ENCODE data around the gene RARRES1. TPM values are rescaled to one million over a fixed set of nuclear protein-coding genes. Genes with fewer than 3 reads are reported as not detected.

RARRES1 gene
- total and polyA plus RNA-seq, 2 experiments from 2014 or later: 0.10 to 0.82 TPM

DNA sequence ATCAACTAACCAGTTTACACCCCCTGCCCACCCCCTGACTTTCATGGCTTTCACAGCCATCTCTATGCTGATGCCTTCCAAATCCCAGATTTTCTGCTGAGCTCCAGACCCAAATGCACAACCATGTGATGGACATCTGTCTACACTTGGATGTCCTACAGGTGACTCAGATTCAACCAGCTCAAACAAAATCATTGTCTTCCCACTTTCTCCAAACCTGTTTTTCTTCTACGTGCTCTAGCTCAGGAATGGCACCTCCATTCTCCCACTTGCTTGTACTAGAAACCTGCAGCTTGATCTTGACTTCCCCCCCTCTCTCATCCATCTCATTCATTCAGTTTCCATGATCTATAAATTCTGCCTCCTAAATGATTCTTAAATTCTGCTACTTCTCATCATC, 34.1 kb upstream of the RARRES1 start:
- no peak for DNase-seq (ENCODE audit: low spot score)
- H3K36me3 Mint-ChIP-seq (ENCODE audit: low read depth): no peaks in the 10 kb centered on the region
- no peak overlapping the region for H3K27ac Mint-ChIP-seq
- Histone ChIP-seq H3K27me3 (ENCODE audit: insufficient read depth) (no peaks in the 10 kb centered on the region), H3K4me2 (no peak overlapping the region), H3K4me3 (no peak overlapping the region), H3K9me2 (ENCODE audit: insufficient read depth) (no peaks in the 10 kb centered on the region), H3K79me2 (replicated peaks; ENCODE audit: insufficient read depth) (no peaks in the 10 kb centered on the region), H3F3A (replicated peaks; ENCODE audit: low read depth) (no peaks in the 10 kb centered on the region), H3K36me3 (ENCODE audit: insufficient read depth) (no peaks in the 10 kb centered on the region), H3K4me1 (ENCODE audit: insufficient read depth) (peaks cover 5% of the 10 kb centered on the region; the same call in 1 of the 2 replicates), H2AFZ (no peak overlapping the region), H3K27ac (ENCODE audit: low read depth) (no peak overlapping the region), H4K20me1 (replicated peaks; ENCODE audit: insufficient read depth) (no peaks in the 10 kb centered on the region)
- ATAC-seq: no peak
- peaks cover 5% of the 10 kb centered on the region for H3K27me3 Mint-ChIP-seq (ENCODE audit: insufficient read depth, low read depth, poor library complexity)
- H3K4me3 Mint-ChIP-seq: no peak overlapping the region
- peaks cover 24% of the 10 kb centered on the region for H3K4me1 Mint-ChIP-seq
- no peaks in the 10 kb centered on the region for H3K9me3 Mint-ChIP-seq
- TF ChIP-seq, protein P1, sequence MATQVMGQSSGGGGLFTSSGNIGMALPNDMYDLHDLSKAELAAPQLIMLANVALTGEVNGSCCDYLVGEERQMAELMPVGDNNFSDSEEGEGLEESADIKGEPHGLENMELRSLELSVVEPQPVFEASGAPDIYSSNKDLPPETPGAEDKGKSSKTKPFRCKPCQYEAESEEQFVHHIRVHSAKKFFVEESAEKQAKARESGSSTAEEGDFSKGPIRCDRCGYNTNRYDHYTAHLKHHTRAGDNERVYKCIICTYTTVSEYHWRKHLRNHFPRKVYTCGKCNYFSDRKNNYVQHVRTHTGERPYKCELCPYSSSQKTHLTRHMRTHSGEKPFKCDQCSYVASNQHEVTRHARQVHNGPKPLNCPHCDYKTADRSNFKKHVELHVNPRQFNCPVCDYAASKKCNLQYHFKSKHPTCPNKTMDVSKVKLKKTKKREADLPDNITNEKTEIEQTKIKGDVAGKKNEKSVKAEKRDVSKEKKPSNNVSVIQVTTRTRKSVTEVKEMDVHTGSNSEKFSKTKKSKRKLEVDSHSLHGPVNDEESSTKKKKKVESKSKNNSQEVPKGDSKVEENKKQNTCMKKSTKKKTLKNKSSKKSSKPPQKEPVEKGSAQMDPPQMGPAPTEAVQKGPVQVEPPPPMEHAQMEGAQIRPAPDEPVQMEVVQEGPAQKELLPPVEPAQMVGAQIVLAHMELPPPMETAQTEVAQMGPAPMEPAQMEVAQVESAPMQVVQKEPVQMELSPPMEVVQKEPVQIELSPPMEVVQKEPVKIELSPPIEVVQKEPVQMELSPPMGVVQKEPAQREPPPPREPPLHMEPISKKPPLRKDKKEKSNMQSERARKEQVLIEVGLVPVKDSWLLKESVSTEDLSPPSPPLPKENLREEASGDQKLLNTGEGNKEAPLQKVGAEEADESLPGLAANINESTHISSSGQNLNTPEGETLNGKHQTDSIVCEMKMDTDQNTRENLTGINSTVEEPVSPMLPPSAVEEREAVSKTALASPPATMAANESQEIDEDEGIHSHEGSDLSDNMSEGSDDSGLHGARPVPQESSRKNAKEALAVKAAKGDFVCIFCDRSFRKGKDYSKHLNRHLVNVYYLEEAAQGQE (IDR thresholded peaks at IDR 0.05; ENCODE audit: unreplicated experiment): no peak
- TF ChIP-seq EZH2 (IDR thresholded peaks at IDR 0.05; ENCODE audit: low read depth, unreplicated experiment) (no peak), STAT1 (IDR thresholded peaks at IDR 0.05; ENCODE audit: unreplicated experiment) (no peak), ZNF331 (CRISPR knock-in tag; IDR thresholded peaks at IDR 0.05; ENCODE audit: low read depth) (no peak)

DNA sequence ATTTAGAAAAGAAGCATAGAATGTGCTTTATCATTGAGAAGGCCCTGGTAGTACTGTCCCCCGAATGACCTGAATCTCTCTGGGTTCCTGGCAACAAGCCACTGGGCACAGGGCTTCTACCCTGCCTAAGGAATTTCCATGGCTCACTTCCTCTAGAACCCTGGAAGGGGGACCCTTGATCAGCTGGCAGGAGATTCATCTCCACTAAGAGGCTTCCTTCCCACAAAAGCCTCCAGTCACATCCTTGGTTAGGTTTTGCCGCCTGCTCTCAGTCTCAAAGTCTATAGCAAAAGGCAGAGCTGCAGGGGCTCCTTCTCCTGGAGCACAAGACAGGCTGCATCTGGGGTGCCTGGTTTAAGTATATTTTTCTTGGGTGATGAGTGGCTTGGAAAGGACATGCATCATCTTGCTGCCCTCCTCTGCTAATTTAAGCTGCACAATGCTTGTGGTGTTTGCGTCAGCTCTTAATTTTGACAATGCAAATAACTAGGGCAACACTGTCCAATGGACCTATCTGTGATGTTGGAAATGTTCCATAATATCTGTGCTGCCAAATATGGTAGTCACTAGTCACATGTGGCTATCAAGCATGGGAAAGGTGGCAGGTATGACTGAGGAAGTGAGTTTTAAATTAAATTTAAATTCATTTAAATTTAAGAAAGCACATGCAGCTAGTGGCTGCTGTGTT, 33.4 kb upstream of the RARRES1 start:
- H3K27ac ChIP-seq (ENCODE audit: low read depth): no peak overlapping the region
- no peaks in the 10 kb centered on the region for H4K20me1 ChIP-seq (replicated peaks; ENCODE audit: insufficient read depth)
- H3K9me2 ChIP-seq (ENCODE audit: insufficient read depth): no peaks in the 10 kb centered on the region
- Mint-ChIP-seq H3K27ac (no peak overlapping the region), H3K4me3 (no peak overlapping the region), H3K27me3 (ENCODE audit: insufficient read depth, low read depth, poor library complexity) (peaks cover 5% of the 10 kb centered on the region), H3K36me3 (ENCODE audit: low read depth) (no peaks in the 10 kb centered on the region), H3K9me3 (no peaks in the 10 kb centered on the region), H3K4me1 (peaks cover 24% of the 10 kb centered on the region)
- DNase-seq (ENCODE audit: low spot score): no peak
- no peak overlapping the region for H3K4me3 ChIP-seq
- H3K79me2 ChIP-seq (replicated peaks; ENCODE audit: insufficient read depth): no peaks in the 10 kb centered on the region
- H3K36me3 ChIP-seq (ENCODE audit: insufficient read depth): no peaks in the 10 kb centered on the region
- H3K4me1 ChIP-seq (ENCODE audit: insufficient read depth): peaks cover 5% of the 10 kb centered on the region; the same call in 1 of the 2 replicates
- H2AFZ ChIP-seq: no peak overlapping the region
- ATAC-seq: no peak
- H3F3A ChIP-seq (replicated peaks; ENCODE audit: low read depth): no peaks in the 10 kb centered on the region
- H3K4me2 ChIP-seq: no peak overlapping the region
- H3K27me3 ChIP-seq (ENCODE audit: insufficient read depth): no peaks in the 10 kb centered on the region
- TF ChIP-seq, protein P2, sequence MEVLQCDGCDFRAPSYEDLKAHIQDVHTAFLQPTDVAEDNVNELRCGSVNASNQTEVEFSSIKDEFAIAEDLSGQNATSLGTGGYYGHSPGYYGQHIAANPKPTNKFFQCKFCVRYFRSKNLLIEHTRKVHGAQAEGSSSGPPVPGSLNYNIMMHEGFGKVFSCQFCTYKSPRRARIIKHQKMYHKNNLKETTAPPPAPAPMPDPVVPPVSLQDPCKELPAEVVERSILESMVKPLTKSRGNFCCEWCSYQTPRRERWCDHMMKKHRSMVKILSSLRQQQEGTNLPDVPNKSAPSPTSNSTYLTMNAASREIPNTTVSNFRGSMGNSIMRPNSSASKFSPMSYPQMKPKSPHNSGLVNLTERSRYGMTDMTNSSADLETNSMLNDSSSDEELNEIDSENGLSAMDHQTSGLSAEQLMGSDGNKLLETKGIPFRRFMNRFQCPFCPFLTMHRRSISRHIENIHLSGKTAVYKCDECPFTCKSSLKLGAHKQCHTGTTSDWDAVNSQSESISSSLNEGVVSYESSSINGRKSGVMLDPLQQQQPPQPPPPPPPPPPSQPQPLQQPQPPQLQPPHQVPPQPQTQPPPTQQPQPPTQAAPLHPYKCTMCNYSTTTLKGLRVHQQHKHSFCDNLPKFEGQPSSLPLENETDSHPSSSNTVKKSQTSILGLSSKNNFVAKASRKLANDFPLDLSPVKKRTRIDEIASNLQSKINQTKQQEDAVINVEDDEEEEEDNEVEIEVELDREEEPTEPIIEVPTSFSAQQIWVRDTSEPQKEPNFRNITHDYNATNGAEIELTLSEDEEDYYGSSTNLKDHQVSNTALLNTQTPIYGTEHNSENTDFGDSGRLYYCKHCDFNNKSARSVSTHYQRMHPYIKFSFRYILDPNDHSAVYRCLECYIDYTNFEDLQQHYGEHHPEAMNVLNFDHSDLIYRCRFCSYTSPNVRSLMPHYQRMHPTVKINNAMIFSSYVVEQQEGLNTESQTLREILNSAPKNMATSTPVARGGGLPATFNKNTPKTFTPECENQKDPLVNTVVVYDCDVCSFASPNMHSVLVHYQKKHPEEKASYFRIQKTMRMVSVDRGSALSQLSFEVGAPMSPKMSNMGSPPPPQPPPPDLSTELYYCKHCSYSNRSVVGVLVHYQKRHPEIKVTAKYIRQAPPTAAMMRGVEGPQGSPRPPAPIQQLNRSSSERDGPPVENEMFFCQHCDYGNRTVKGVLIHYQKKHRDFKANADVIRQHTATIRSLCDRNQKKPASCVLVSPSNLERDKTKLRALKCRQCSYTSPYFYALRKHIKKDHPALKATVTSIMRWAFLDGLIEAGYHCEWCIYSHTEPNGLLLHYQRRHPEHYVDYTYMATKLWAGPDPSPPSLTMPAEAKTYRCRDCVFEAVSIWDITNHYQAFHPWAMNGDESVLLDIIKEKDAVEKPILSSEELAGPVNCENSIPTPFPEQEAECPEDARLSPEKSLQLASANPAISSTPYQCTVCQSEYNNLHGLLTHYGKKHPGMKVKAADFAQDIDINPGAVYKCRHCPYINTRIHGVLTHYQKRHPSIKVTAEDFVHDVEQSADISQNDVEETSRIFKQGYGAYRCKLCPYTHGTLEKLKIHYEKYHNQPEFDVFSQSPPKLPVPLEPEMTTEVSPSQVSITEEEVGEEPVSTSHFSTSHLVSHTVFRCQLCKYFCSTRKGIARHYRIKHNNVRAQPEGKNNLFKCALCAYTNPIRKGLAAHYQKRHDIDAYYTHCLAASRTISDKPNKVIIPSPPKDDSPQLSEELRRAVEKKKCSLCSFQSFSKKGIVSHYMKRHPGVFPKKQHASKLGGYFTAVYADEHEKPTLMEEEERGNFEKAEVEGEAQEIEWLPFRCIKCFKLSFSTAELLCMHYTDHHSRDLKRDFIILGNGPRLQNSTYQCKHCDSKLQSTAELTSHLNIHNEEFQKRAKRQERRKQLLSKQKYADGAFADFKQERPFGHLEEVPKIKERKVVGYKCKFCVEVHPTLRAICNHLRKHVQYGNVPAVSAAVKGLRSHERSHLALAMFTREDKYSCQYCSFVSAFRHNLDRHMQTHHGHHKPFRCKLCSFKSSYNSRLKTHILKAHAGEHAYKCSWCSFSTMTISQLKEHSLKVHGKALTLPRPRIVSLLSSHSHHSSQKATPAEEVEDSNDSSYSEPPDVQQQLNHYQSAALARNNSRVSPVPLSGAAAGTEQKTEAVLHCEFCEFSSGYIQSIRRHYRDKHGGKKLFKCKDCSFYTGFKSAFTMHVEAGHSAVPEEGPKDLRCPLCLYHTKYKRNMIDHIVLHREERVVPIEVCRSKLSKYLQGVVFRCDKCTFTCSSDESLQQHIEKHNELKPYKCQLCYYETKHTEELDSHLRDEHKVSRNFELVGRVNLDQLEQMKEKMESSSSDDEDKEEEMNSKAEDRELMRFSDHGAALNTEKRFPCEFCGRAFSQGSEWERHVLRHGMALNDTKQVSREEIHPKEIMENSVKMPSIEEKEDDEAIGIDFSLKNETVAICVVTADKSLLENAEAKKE (CRISPR knock-in tag; IDR thresholded peaks at IDR 0.05): no peak
- no peak for TF ChIP-seq JUNB (IDR thresholded peaks at IDR 0.05; ENCODE audit: unreplicated experiment)
- TF ChIP-seq, protein P3, sequence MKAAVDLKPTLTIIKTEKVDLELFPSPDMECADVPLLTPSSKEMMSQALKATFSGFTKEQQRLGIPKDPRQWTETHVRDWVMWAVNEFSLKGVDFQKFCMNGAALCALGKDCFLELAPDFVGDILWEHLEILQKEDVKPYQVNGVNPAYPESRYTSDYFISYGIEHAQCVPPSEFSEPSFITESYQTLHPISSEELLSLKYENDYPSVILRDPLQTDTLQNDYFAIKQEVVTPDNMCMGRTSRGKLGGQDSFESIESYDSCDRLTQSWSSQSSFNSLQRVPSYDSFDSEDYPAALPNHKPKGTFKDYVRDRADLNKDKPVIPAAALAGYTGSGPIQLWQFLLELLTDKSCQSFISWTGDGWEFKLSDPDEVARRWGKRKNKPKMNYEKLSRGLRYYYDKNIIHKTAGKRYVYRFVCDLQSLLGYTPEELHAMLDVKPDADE (IDR thresholded peaks at IDR 0.05): no peak
- no peak for TF ChIP-seq ZNF114 (CRISPR knock-in tag; IDR thresholded peaks at IDR 0.05)
- TF ChIP-seq, protein P4, sequence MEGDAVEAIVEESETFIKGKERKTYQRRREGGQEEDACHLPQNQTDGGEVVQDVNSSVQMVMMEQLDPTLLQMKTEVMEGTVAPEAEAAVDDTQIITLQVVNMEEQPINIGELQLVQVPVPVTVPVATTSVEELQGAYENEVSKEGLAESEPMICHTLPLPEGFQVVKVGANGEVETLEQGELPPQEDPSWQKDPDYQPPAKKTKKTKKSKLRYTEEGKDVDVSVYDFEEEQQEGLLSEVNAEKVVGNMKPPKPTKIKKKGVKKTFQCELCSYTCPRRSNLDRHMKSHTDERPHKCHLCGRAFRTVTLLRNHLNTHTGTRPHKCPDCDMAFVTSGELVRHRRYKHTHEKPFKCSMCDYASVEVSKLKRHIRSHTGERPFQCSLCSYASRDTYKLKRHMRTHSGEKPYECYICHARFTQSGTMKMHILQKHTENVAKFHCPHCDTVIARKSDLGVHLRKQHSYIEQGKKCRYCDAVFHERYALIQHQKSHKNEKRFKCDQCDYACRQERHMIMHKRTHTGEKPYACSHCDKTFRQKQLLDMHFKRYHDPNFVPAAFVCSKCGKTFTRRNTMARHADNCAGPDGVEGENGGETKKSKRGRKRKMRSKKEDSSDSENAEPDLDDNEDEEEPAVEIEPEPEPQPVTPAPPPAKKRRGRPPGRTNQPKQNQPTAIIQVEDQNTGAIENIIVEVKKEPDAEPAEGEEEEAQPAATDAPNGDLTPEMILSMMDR (conservative IDR thresholded peaks at IDR 0.05; ENCODE audit: low read depth in 2 of 2): no peak

Data from GM23338 (cell line).